HCT116 (cell line): ENCODE results near the gene CIART.

Experiments used
- ATF3 ChIP-seq: IDR thresholded peaks from 2 replicates; pipeline ENCODE4 v1.6.1; 2012
- CTCF ChIP-seq, 3 experiments: fragments of 200-600 bp in 1 of 3; sonication (generic) in 1 of 3; IDR thresholded peaks in 2 of 3; conservative IDR thresholded peaks in 1 of 3; 2 replicates each; pipeline ENCODE4 v1.5.1; 2012 to 2017; ENCODE audit warnings: low read depth in 2 of 3, low read length in 2 of 3, antibody characterized with exemption in 1 of 3, borderline replicate concordance in 1 of 3, control low read depth in 1 of 3, mild to moderate bottlenecking in 1 of 3, mixed read lengths in 1 of 3, mixed run types in 1 of 3, moderate library complexity in 1 of 3; ENCODE audit not compliant: insufficient read depth in 1 of 3
- EZH2phosphoT487 ChIP-seq: fragments of 200-600 bp; IDR thresholded peaks from 2 replicates; pipeline ENCODE4 v1.6.1; 2018; ENCODE audit warnings: antibody characterized with exemption, borderline replicate concordance
- JUND ChIP-seq: IDR thresholded peaks from 2 replicates; pipeline ENCODE4 v1.6.1; 2012
- MAX ChIP-seq: IDR thresholded peaks from 2 replicates; pipeline ENCODE4 v1.6.1; 2012
- POLR2A ChIP-seq: IDR thresholded peaks from 2 replicates; pipeline ENCODE4 v1.7.0; 2011; ENCODE audit warnings: borderline replicate concordance; ENCODE audit not compliant: insufficient read depth, insufficient read length; ENCODE audit errors: extremely low read depth
- RAD21 ChIP-seq: IDR thresholded peaks from 2 replicates; pipeline ENCODE4 v1.6.1; 2012; ENCODE audit warnings: low read depth, mild to moderate bottlenecking
- REST ChIP-seq: IDR thresholded peaks from 2 replicates; pipeline ENCODE4 v1.6.1; 2012; ENCODE audit warnings: low read depth
- SIN3A ChIP-seq: IDR thresholded peaks from 2 replicates; pipeline ENCODE4 v1.6.1; 2012; ENCODE audit warnings: low read depth
- ZBTB33 ChIP-seq: IDR thresholded peaks from 2 replicates; pipeline ENCODE4 v1.6.1; 2011; ENCODE audit warnings: mild to moderate bottlenecking, low read length, moderate library complexity; ENCODE audit not compliant: insufficient replicate concordance; ENCODE audit errors: extremely low read depth

- TF ChIP-seq CTCF (IDR thresholded peaks at IDR 0.05 in 2 of 3, conservative IDR thresholded peaks at IDR 0.05 in 1 of 3; ENCODE audit: borderline replicate concordance in 1 of 3, insufficient read depth in 1 of 3, low read depth in 2 of 3, low read length in 2 of 3) (no peak), REST (no peak), EZH2phosphoT487 (no peak), POLR2A (no peak), SIN3A (no peak), JUND (no peak), ZBTB33 (no peak), MAX (no peak), RAD21 (no peak), ATF3 (no peak)
Observed at GRCh38 chr1:150295476-150295875, 13.1 kb downstream of the CIART start.
